GM23338 (cell line): ENCODE data around the gene PRDM10. TPM values are rescaled to one million over a fixed set of nuclear protein-coding genes. Genes with fewer than 3 reads are reported as not detected.

Experiments used
- ATAC-seq: fragments of 200-7000 bp; cut with Tn5 transposase; 3 replicates; pipeline ENCODE4 v1.9.1; 2020
- DNase-seq: peaks from one replicate; pipeline ENCODE4 v3.0.0-alpha.2; 2015; ENCODE audit warnings: low spot score
- H2AFZ ChIP-seq: fragments of 200-600 bp; sonication (generic); 2 replicates; pipeline ENCODE4 v1.8.0; 2016; ENCODE audit warnings: antibody characterized with exemption, mild to moderate bottlenecking, moderate library complexity
- H3F3A ChIP-seq: fragments of 200-600 bp; sonication (generic); replicated peaks from 2 replicates; pipeline ENCODE4 v1.8.0; 2017; ENCODE audit warnings: antibody characterized with exemption, mixed run types, low read depth
- H3K27ac ChIP-seq: fragments of 200-600 bp; sonication (generic); 2 replicates; pipeline ENCODE4 v1.6.1; 2016; ENCODE audit warnings: low read depth
- H3K27me3 ChIP-seq: fragments of 200-600 bp; sonication (generic); 2 replicates; pipeline ENCODE4 v1.8.0; 2016; ENCODE audit warnings: mild to moderate bottlenecking, mixed run types, moderate library complexity; ENCODE audit not compliant: insufficient read depth
- H3K36me3 ChIP-seq: fragments of 200-600 bp; sonication (generic); 2 replicates; pipeline ENCODE4 v1.8.0; 2016; ENCODE audit warnings: mild to moderate bottlenecking; ENCODE audit not compliant: insufficient read depth
- H3K4me1 ChIP-seq: fragments of 200-600 bp; sonication (generic); 2 replicates; pipeline ENCODE4 v1.8.0; 2016; ENCODE audit warnings: mild to moderate bottlenecking, moderate library complexity; ENCODE audit not compliant: insufficient read depth
- H3K4me2 ChIP-seq: fragments of 200-600 bp; sonication (generic); 2 replicates; pipeline ENCODE4 v1.7.1; 2017; ENCODE audit warnings: mixed run types
- H3K4me3 ChIP-seq: fragments of 200-600 bp; sonication (generic); 2 replicates; pipeline ENCODE4 v1.6.1; 2016; ENCODE audit warnings: mixed run types
- H3K79me2 ChIP-seq: fragments of 200-600 bp; sonication (generic); replicated peaks from 2 replicates; pipeline ENCODE4 v1.8.0; 2017; ENCODE audit warnings: mild to moderate bottlenecking; ENCODE audit not compliant: insufficient read depth
- H3K9me2 ChIP-seq: fragments of 200-600 bp; sonication (generic); 2 replicates; pipeline ENCODE4 v1.8.0; 2017; ENCODE audit not compliant: insufficient read depth
- H4K20me1 ChIP-seq: fragments of 200-600 bp; sonication (generic); replicated peaks from 2 replicates; pipeline ENCODE4 v1.8.0; 2017; ENCODE audit warnings: mild to moderate bottlenecking; ENCODE audit not compliant: insufficient read depth
- H3K27ac Mint-ChIP-seq: 2 replicates; pipeline ENCODE4 v1.8.0; 2020; ENCODE audit warnings: inconsistent platforms, mild to moderate bottlenecking, moderate library complexity, mixed read lengths
- H3K27me3 Mint-ChIP-seq: 3 replicates; pipeline ENCODE4 v1.8.0; 2022; ENCODE audit warnings: low read depth, mild to moderate bottlenecking, moderate library complexity, mixed read lengths, inconsistent platforms; ENCODE audit not compliant: insufficient read depth, poor library complexity
- H3K36me3 Mint-ChIP-seq: 3 replicates; pipeline ENCODE4 v1.8.0; 2021; ENCODE audit warnings: low read depth, mild to moderate bottlenecking, inconsistent platforms, moderate library complexity, mixed read lengths
- H3K4me1 Mint-ChIP-seq: 3 replicates; pipeline ENCODE4 v1.8.0; 2020; ENCODE audit warnings: mild to moderate bottlenecking, inconsistent platforms, mixed read lengths
- H3K4me3 Mint-ChIP-seq: 3 replicates; pipeline ENCODE4 v1.8.0; 2021; ENCODE audit warnings: moderate library complexity, mild to moderate bottlenecking, inconsistent platforms, mixed read lengths
- H3K9me3 Mint-ChIP-seq: 3 replicates; pipeline ENCODE4 v1.8.0; 2020; ENCODE audit warnings: moderate library complexity, mild to moderate bottlenecking, inconsistent platforms, mixed read lengths
- CREB1 ChIP-seq: fragments of 250-450 bp; sonication (Bioruptor Pico); IDR thresholded peaks from 2 replicates; pipeline ENCODE4 v1.5.0; 2020; ENCODE audit warnings: low read depth, mild to moderate bottlenecking, moderate library complexity
- EZH2 ChIP-seq: fragments of 200-600 bp; sonication (generic); IDR thresholded peaks from one replicate; pipeline ENCODE4 v1.8.0; 2017; ENCODE audit warnings: antibody characterized with exemption, mild to moderate bottlenecking, low read depth; ENCODE audit not compliant: unreplicated experiment
- EZH2phosphoT487 ChIP-seq: fragments of 200-600 bp; sonication (generic); IDR thresholded peaks from one replicate; pipeline ENCODE4 v1.8.1; 2018; ENCODE audit warnings: antibody characterized with exemption; ENCODE audit not compliant: unreplicated experiment
- JUNB ChIP-seq: IDR thresholded peaks from one replicate; pipeline ENCODE4 v1.6.1; 2016; ENCODE audit warnings: antibody characterized with exemption; ENCODE audit not compliant: unreplicated experiment
- NANOG ChIP-seq: IDR thresholded peaks from 2 replicates; pipeline ENCODE4 v1.6.1; 2016; ENCODE audit warnings: antibody characterized with exemption, borderline replicate concordance
- POLR2AphosphoS5 ChIP-seq: IDR thresholded peaks from 2 replicates; pipeline ENCODE4 v1.6.1; 2016; ENCODE audit warnings: antibody characterized with exemption, low read depth
- STAT1 ChIP-seq: IDR thresholded peaks from one replicate; pipeline ENCODE4 v1.6.1; 2016; ENCODE audit warnings: antibody characterized with exemption; ENCODE audit not compliant: unreplicated experiment
- ZNF114 ChIP-seq: fragments of 250-450 bp; sonication (Bioruptor Pico); IDR thresholded peaks from 2 replicates; pipeline ENCODE4 v1.5.0; 2020; ENCODE audit warnings: mild to moderate bottlenecking, moderate library complexity
- ZNF331 ChIP-seq: fragments of 250-450 bp; sonication (Bioruptor Pico); IDR thresholded peaks from 2 replicates; pipeline ENCODE4 v1.5.0; 2020; ENCODE audit warnings: low read depth, mild to moderate bottlenecking, moderate library complexity
- polyA plus RNA-seq: library from polyadenylated mRNA; unstranded; fragments of >200 nt; fragmentation: Nextera tagmentation; extraction: Ambion mirVana; gene quantifications from 2 replicates; pipeline ENCODE4 v1.2.1, GENCODE V29; 2016
- total RNA-seq: library from RNA; depleted of rRNA; stranded (reverse); fragments of >200 nt; shearing (Covaris generic); gene quantifications from 2 replicates; pipeline ENCODE4 v1.2.3, GENCODE V29; 2014
- TF ChIP-seq, protein P1 (sequence below): IDR thresholded peaks from 2 replicates; pipeline ENCODE4 v1.6.1; 2016; ENCODE audit warnings: antibody characterized with exemption
- TF ChIP-seq, protein P2 (sequence below), 2 experiments: fragments of 200-600 bp in 1 of 2; sonication (generic) in 1 of 2; conservative IDR thresholded peaks; 2 replicates each; pipeline versions ENCODE4 v1.5.1 to v1.6.1; 2016 to 2017; ENCODE audit warnings: antibody characterized with exemption in 2 of 2, low read depth in 2 of 2, mild to moderate bottlenecking in 2 of 2, moderate library complexity in 1 of 2
- TF ChIP-seq, protein P3 (sequence below): fragments of 250-450 bp; sonication (Bioruptor Pico); IDR thresholded peaks from 2 replicates; pipeline ENCODE4 v1.5.0; 2020; ENCODE audit warnings: mild to moderate bottlenecking, moderate library complexity
- TF ChIP-seq, protein P4 (sequence below): IDR thresholded peaks from one replicate; pipeline ENCODE4 v1.6.1; 2018; ENCODE audit warnings: antibody characterized with exemption; ENCODE audit not compliant: unreplicated experiment

PRDM10 gene
- total and polyA plus RNA-seq, 2 experiments from 2014 or later = 5.2 to 14.9 TPM

DNA sequence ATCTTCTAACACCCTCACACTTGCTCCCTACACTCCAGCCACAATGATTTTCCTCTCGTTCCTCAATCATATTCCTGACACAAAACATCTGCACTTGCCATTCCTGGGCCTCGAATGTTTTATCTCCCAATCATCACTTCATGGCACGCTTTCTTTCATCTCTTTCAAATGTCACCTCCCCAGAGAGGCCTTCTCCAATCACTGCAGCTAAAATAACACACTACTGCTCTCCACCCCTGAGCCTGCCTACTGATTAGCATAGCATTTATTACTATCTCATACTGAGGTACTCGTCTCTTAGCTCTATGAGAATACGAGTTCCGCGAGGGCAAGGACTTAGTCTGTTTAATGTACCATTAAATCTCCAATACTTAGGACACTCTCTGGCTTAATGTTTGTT, 130.7 kb downstream of the PRDM10 start:
- H3K36me3 ChIP-seq = peaks cover 70% of the 10 kb centered on the region
- Mint-ChIP-seq H3K27me3 (peaks cover 7% of the 10 kb centered on the region), H3K27ac (no peak overlapping the region), H3K36me3 (peaks cover 89% of the 10 kb centered on the region), H3K9me3 (no peaks in the 10 kb centered on the region), H3K4me1 (no peaks in the 10 kb centered on the region), H3K4me3 (no peak overlapping the region)
- 0 out of 2 replicates have a peak, but pooled peaks cover 2% of the 10 kb centered on the region for H4K20me1 ChIP-seq
- H3K4me2 ChIP-seq = no peak overlapping the region
- H3K9me2 ChIP-seq = no peaks in the 10 kb centered on the region
- no peaks in the 10 kb centered on the region for H3K79me2 ChIP-seq
- H3K4me3 ChIP-seq = no peak overlapping the region
- H3K27me3 ChIP-seq = no peaks in the 10 kb centered on the region
- H2AFZ ChIP-seq = no peak overlapping the region
- no peaks in the 10 kb centered on the region for H3F3A ChIP-seq
- no peak for ATAC-seq
- no peak overlapping the region for H3K27ac ChIP-seq
- TF ChIP-seq, protein P1, sequence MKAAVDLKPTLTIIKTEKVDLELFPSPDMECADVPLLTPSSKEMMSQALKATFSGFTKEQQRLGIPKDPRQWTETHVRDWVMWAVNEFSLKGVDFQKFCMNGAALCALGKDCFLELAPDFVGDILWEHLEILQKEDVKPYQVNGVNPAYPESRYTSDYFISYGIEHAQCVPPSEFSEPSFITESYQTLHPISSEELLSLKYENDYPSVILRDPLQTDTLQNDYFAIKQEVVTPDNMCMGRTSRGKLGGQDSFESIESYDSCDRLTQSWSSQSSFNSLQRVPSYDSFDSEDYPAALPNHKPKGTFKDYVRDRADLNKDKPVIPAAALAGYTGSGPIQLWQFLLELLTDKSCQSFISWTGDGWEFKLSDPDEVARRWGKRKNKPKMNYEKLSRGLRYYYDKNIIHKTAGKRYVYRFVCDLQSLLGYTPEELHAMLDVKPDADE = no peak
- no peak for TF ChIP-seq STAT1
- TF ChIP-seq EZH2phosphoT487 = no peak
- TF ChIP-seq, protein P2, sequence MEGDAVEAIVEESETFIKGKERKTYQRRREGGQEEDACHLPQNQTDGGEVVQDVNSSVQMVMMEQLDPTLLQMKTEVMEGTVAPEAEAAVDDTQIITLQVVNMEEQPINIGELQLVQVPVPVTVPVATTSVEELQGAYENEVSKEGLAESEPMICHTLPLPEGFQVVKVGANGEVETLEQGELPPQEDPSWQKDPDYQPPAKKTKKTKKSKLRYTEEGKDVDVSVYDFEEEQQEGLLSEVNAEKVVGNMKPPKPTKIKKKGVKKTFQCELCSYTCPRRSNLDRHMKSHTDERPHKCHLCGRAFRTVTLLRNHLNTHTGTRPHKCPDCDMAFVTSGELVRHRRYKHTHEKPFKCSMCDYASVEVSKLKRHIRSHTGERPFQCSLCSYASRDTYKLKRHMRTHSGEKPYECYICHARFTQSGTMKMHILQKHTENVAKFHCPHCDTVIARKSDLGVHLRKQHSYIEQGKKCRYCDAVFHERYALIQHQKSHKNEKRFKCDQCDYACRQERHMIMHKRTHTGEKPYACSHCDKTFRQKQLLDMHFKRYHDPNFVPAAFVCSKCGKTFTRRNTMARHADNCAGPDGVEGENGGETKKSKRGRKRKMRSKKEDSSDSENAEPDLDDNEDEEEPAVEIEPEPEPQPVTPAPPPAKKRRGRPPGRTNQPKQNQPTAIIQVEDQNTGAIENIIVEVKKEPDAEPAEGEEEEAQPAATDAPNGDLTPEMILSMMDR (conservative IDR thresholded peaks at IDR 0.05; ENCODE audit: low read depth in 2 of 2) = no peak
- TF ChIP-seq POLR2AphosphoS5 = no peak
- no peak for TF ChIP-seq JUNB
- TF ChIP-seq ZNF331 (CRISPR knock-in tag) = no peak
- no peak for TF ChIP-seq NANOG
- TF ChIP-seq, protein P3, sequence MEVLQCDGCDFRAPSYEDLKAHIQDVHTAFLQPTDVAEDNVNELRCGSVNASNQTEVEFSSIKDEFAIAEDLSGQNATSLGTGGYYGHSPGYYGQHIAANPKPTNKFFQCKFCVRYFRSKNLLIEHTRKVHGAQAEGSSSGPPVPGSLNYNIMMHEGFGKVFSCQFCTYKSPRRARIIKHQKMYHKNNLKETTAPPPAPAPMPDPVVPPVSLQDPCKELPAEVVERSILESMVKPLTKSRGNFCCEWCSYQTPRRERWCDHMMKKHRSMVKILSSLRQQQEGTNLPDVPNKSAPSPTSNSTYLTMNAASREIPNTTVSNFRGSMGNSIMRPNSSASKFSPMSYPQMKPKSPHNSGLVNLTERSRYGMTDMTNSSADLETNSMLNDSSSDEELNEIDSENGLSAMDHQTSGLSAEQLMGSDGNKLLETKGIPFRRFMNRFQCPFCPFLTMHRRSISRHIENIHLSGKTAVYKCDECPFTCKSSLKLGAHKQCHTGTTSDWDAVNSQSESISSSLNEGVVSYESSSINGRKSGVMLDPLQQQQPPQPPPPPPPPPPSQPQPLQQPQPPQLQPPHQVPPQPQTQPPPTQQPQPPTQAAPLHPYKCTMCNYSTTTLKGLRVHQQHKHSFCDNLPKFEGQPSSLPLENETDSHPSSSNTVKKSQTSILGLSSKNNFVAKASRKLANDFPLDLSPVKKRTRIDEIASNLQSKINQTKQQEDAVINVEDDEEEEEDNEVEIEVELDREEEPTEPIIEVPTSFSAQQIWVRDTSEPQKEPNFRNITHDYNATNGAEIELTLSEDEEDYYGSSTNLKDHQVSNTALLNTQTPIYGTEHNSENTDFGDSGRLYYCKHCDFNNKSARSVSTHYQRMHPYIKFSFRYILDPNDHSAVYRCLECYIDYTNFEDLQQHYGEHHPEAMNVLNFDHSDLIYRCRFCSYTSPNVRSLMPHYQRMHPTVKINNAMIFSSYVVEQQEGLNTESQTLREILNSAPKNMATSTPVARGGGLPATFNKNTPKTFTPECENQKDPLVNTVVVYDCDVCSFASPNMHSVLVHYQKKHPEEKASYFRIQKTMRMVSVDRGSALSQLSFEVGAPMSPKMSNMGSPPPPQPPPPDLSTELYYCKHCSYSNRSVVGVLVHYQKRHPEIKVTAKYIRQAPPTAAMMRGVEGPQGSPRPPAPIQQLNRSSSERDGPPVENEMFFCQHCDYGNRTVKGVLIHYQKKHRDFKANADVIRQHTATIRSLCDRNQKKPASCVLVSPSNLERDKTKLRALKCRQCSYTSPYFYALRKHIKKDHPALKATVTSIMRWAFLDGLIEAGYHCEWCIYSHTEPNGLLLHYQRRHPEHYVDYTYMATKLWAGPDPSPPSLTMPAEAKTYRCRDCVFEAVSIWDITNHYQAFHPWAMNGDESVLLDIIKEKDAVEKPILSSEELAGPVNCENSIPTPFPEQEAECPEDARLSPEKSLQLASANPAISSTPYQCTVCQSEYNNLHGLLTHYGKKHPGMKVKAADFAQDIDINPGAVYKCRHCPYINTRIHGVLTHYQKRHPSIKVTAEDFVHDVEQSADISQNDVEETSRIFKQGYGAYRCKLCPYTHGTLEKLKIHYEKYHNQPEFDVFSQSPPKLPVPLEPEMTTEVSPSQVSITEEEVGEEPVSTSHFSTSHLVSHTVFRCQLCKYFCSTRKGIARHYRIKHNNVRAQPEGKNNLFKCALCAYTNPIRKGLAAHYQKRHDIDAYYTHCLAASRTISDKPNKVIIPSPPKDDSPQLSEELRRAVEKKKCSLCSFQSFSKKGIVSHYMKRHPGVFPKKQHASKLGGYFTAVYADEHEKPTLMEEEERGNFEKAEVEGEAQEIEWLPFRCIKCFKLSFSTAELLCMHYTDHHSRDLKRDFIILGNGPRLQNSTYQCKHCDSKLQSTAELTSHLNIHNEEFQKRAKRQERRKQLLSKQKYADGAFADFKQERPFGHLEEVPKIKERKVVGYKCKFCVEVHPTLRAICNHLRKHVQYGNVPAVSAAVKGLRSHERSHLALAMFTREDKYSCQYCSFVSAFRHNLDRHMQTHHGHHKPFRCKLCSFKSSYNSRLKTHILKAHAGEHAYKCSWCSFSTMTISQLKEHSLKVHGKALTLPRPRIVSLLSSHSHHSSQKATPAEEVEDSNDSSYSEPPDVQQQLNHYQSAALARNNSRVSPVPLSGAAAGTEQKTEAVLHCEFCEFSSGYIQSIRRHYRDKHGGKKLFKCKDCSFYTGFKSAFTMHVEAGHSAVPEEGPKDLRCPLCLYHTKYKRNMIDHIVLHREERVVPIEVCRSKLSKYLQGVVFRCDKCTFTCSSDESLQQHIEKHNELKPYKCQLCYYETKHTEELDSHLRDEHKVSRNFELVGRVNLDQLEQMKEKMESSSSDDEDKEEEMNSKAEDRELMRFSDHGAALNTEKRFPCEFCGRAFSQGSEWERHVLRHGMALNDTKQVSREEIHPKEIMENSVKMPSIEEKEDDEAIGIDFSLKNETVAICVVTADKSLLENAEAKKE = no peak
- TF ChIP-seq, protein P4, sequence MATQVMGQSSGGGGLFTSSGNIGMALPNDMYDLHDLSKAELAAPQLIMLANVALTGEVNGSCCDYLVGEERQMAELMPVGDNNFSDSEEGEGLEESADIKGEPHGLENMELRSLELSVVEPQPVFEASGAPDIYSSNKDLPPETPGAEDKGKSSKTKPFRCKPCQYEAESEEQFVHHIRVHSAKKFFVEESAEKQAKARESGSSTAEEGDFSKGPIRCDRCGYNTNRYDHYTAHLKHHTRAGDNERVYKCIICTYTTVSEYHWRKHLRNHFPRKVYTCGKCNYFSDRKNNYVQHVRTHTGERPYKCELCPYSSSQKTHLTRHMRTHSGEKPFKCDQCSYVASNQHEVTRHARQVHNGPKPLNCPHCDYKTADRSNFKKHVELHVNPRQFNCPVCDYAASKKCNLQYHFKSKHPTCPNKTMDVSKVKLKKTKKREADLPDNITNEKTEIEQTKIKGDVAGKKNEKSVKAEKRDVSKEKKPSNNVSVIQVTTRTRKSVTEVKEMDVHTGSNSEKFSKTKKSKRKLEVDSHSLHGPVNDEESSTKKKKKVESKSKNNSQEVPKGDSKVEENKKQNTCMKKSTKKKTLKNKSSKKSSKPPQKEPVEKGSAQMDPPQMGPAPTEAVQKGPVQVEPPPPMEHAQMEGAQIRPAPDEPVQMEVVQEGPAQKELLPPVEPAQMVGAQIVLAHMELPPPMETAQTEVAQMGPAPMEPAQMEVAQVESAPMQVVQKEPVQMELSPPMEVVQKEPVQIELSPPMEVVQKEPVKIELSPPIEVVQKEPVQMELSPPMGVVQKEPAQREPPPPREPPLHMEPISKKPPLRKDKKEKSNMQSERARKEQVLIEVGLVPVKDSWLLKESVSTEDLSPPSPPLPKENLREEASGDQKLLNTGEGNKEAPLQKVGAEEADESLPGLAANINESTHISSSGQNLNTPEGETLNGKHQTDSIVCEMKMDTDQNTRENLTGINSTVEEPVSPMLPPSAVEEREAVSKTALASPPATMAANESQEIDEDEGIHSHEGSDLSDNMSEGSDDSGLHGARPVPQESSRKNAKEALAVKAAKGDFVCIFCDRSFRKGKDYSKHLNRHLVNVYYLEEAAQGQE = no peak
- no peak for TF ChIP-seq ZNF114 (CRISPR knock-in tag)
- no peak for TF ChIP-seq EZH2
- no peak for TF ChIP-seq CREB1 (CRISPR knock-in tag)
- no peak for DNase-seq
- H3K4me1 ChIP-seq = no peaks in the 10 kb centered on the region
